Right lobe of liver (tissue), 4 donors: ENCODE results near the gene PTGER1.

ENCODE experiments used
- CTCF ChIP-seq, 4 donors: fragments of 200-600 bp in 3 of 4; fragments of 450-650 bp in 1 of 4; IDR thresholded peaks; one replicate each; pipeline versions ENCODE4 v1.5.1 to v1.8.0; 2016 to 2022; ENCODE audit warnings: antibody characterized with exemption in 4 of 4, mild to moderate bottlenecking in 2 of 4
- POLR2A ChIP-seq: fragments of 450-650 bp; IDR thresholded peaks from one replicate; pipeline ENCODE4 v1.6.1; 2017; ENCODE audit warnings: antibody characterized with exemption, mild to moderate bottlenecking
- donor health status: DM: no; HTN: no; CAD: no.
- donor health status: DM: no; HTN: no; CAD: no.
- donor health status: DM: no; HTN: yes; CAD: no.

GRCh38 chr19:14477418-14478112 is 2.4 kb upstream of the PTGER1 start:
- TF ChIP-seq CTCF (IDR thresholded peaks at IDR 0.05) (no peak), POLR2A (no peak)
